IPS-20b (cell line): Measurements from ENCODE around the gene C6orf136.

Experiments used
- H3K27ac ChIP-seq: one replicate; pipeline ENCODE4 v1.5.1; 2013; ENCODE audit warnings: low read length
- H3K27me3 ChIP-seq: 2 replicates; pipeline ENCODE4 v1.6.1; 2013; ENCODE audit warnings: mild to moderate bottlenecking, low read length, inconsistent platforms; ENCODE audit not compliant: insufficient read depth
- H3K36me3 ChIP-seq: 2 replicates; pipeline ENCODE4 v1.6.1; 2013; ENCODE audit warnings: low read depth, mild to moderate bottlenecking, inconsistent platforms, low read length, moderate library complexity; ENCODE audit not compliant: insufficient read depth
- H3K4me1 ChIP-seq: 2 replicates; pipeline ENCODE4 v1.6.1; 2013; ENCODE audit warnings: mild to moderate bottlenecking, control low read depth, inconsistent platforms, low read length, moderate library complexity; ENCODE audit not compliant: insufficient read depth
- H3K4me3 ChIP-seq: 2 replicates; pipeline ENCODE4 v1.5.1; 2013; ENCODE audit warnings: mild to moderate bottlenecking, low read length, inconsistent platforms
- H3K9ac ChIP-seq: 2 replicates; pipeline ENCODE4 v1.6.1; 2013; ENCODE audit warnings: low read depth, mild to moderate bottlenecking, inconsistent platforms, low read length, moderate library complexity
- H3K9me3 ChIP-seq: 2 replicates; pipeline ENCODE4 v1.6.1; 2013; ENCODE audit warnings: mild to moderate bottlenecking, low read depth, low read length, inconsistent platforms; ENCODE audit not compliant: insufficient read depth

The C6orf136 gene

GRCh38 chr6:30672445-30673253, 25.7 kb downstream of the C6orf136 start, which contains the start of gene DHX16:
Gene DHX16, minus strand, starts transcription at chr6:30673006. Its CDS starts 165 bp downstream, at chr6:30672841.
- Histone ChIP-seq H3K4me1 (no peaks in the 10 kb centered on the region), H3K9me3 (no peaks in the 10 kb centered on the region), H3K27ac (no peak within 1 kb of the TSS), H3K27me3 (no peaks in the 10 kb centered on the region), H3K36me3 (peaks cover 35% of the 10 kb centered on the region), H3K9ac (peak within 1 kb of the TSS; percentile 85), H3K4me3 (peak within 1 kb of the TSS; percentile 96)

GRCh38 chr6:30676660-30677285, 29.8 kb downstream of the C6orf136 start:
- Histone ChIP-seq H3K4me3 (no peak overlapping the region), H3K27me3 (no peaks in the 10 kb centered on the region), H3K4me1 (peaks cover 7% of the 10 kb centered on the region; the same call in 1 of the 2 replicates), H3K36me3 (peaks cover 23% of the 10 kb centered on the region), H3K9ac (no peak overlapping the region), H3K27ac (no peak overlapping the region), H3K9me3 (no peaks in the 10 kb centered on the region)

- H3K27me3 ChIP-seq, result no peaks in the 10 kb centered on the region
- peak overlapping the region; percentile 54; the same call in 1 of the 2 replicates for H3K4me3 ChIP-seq
- no peaks in the 10 kb centered on the region for H3K9me3 ChIP-seq
- peak overlapping the region; percentile 39 for H3K27ac ChIP-seq
- H3K9ac ChIP-seq, result peak overlapping the region; percentile 67; the same call in 1 of the 2 replicates
- peaks cover 26% of the 10 kb centered on the region; the same call in 1 of the 2 replicates for H3K4me1 ChIP-seq
- peaks cover 23% of the 10 kb centered on the region for H3K36me3 ChIP-seq
These were observed 32.2 kb downstream of the C6orf136 start for GRCh38 chr6:30678964-30679726.

- Histone ChIP-seq H3K4me3 (peak overlapping the region; percentile 54; the same call in 1 of the 2 replicates), H3K27me3 (no peaks in the 10 kb centered on the region), H3K9ac (peak overlapping the region; percentile 67), H3K36me3 (peaks cover 23% of the 10 kb centered on the region), H3K4me1 (peaks cover 26% of the 10 kb centered on the region; the same call in 1 of the 2 replicates), H3K27ac (no peak overlapping the region), H3K9me3 (no peaks in the 10 kb centered on the region)
These were observed 33.0 kb downstream of the C6orf136 start for GRCh38 chr6:30679765-30680535.

GRCh38 chr6:30681766-30682142, 34.8 kb downstream of the C6orf136 start:
- H3K36me3 ChIP-seq, result peaks cover 15% of the 10 kb centered on the region
- no peaks in the 10 kb centered on the region for H3K27me3 ChIP-seq
- H3K4me1 ChIP-seq, result peaks cover 31% of the 10 kb centered on the region; the same call in 1 of the 2 replicates
- H3K4me3 ChIP-seq, result no peak overlapping the region; the same call in 1 of the 2 replicates
- H3K27ac ChIP-seq, result no peak overlapping the region
- H3K9me3 ChIP-seq, result no peaks in the 10 kb centered on the region
- H3K9ac ChIP-seq, result no peak overlapping the region; the same call in 1 of the 2 replicates

- H3K27ac ChIP-seq, result peak overlapping the region; percentile 32
- H3K9ac ChIP-seq, result peak overlapping the region; percentile 69; the same call in 1 of the 2 replicates
- H3K36me3 ChIP-seq, result peaks cover 9% of the 10 kb centered on the region; the same call in 1 of the 2 replicates
- no peaks in the 10 kb centered on the region for H3K27me3 ChIP-seq
- H3K4me3 ChIP-seq, result peak overlapping the region; percentile 50; the same call in 1 of the 2 replicates
- H3K9me3 ChIP-seq, result no peaks in the 10 kb centered on the region
- H3K4me1 ChIP-seq, result peaks cover 31% of the 10 kb centered on the region; the same call in 1 of the 2 replicates
These were observed 35.5 kb downstream of the C6orf136 start for GRCh38 chr6:30682143-30683117.

- Histone ChIP-seq H3K27me3 (no peaks in the 10 kb centered on the region), H3K4me1 (peaks cover 37% of the 10 kb centered on the region; the same call in 1 of the 2 replicates), H3K9ac (peak overlapping the region; percentile 69; the same call in 1 of the 2 replicates), H3K4me3 (peak overlapping the region; percentile 50), H3K9me3 (no peaks in the 10 kb centered on the region), H3K27ac (peak overlapping the region; percentile 32), H3K36me3 (peaks cover 3% of the 10 kb centered on the region; the same call in 1 of the 2 replicates)
These were observed 36.4 kb downstream of the C6orf136 start for GRCh38 chr6:30683183-30683979.

GRCh38 chr6:30683980-30684338, 37.0 kb downstream of the C6orf136 start:
- Histone ChIP-seq H3K27me3 (no peaks in the 10 kb centered on the region), H3K9me3 (no peaks in the 10 kb centered on the region), H3K36me3 (no peaks in the 10 kb centered on the region), H3K9ac (peak overlapping the region; percentile 69; the same call in 1 of the 2 replicates), H3K27ac (no peak overlapping the region), H3K4me3 (peak overlapping the region; percentile 50; the same call in 1 of the 2 replicates), H3K4me1 (peaks cover 37% of the 10 kb centered on the region; the same call in 1 of the 2 replicates)

GRCh38 chr6:30684386-30685156, 37.6 kb downstream of the C6orf136 start:
- H3K9me3 ChIP-seq, result no peaks in the 10 kb centered on the region
- H3K27ac ChIP-seq, result no peak overlapping the region
- H3K4me1 ChIP-seq, result peaks cover 35% of the 10 kb centered on the region; the same call in 1 of the 2 replicates
- H3K9ac ChIP-seq, result peak overlapping the region; percentile 69; the same call in 1 of the 2 replicates
- H3K27me3 ChIP-seq, result no peaks in the 10 kb centered on the region
- H3K36me3 ChIP-seq, result no peaks in the 10 kb centered on the region
- H3K4me3 ChIP-seq, result peak overlapping the region; percentile 50; the same call in 1 of the 2 replicates
